Neural progenitor cell (in vitro differentiated cells): ENCODE data around the gene OR2T10. TPM values are rescaled to one million over a fixed set of nuclear protein-coding genes. Genes with fewer than 3 reads are reported as not detected.
"Not testable (repeated sequence)": the region's sequence is repeated elsewhere in the genome, so short reads cannot be mapped to it uniquely, and the experiment has no call there.

ENCODE experiments used
- DNase-seq: peaks from one replicate; pipeline ENCODE4 v3.0.0-alpha.2; 2016; ENCODE audit warnings: low spot score
- H2AFZ ChIP-seq: fragments of 200-600 bp; sonication (generic); replicated peaks from 2 replicates; pipeline ENCODE4 v1.6.1; 2016; ENCODE audit warnings: antibody characterized with exemption
- H3F3A ChIP-seq: fragments of 200-600 bp; sonication (generic); 2 replicates; pipeline ENCODE4 v1.6.1; 2016; ENCODE audit warnings: antibody characterized with exemption, low read depth
- H3K27ac ChIP-seq: fragments of 200-600 bp; sonication (generic); 2 replicates; pipeline ENCODE4 v1.5.1; 2016; ENCODE audit warnings: mild to moderate bottlenecking
- H3K27me3 ChIP-seq: fragments of 200-600 bp; sonication (generic); 2 replicates; pipeline ENCODE4 v1.6.1; 2016; ENCODE audit warnings: mild to moderate bottlenecking, moderate library complexity
- H3K36me3 ChIP-seq: fragments of 200-600 bp; sonication (generic); 2 replicates; pipeline ENCODE4 v1.5.1; 2016
- H3K4me1 ChIP-seq: fragments of 200-600 bp; sonication (generic); 2 replicates; pipeline ENCODE4 v1.6.1; 2016; ENCODE audit warnings: mixed run types
- H3K4me2 ChIP-seq: fragments of 200-600 bp; sonication (generic); 2 replicates; pipeline ENCODE4 v1.6.1; 2016
- H3K4me3 ChIP-seq: fragments of 200-600 bp; sonication (generic); 2 replicates; pipeline ENCODE4 v1.5.1; 2016
- H3K79me2 ChIP-seq: fragments of 200-600 bp; sonication (generic); 2 replicates; pipeline ENCODE4 v1.6.1; 2016; ENCODE audit warnings: low read depth
- H3K9ac ChIP-seq: fragments of 200-600 bp; sonication (generic); 2 replicates; pipeline ENCODE4 v1.6.1; 2016
- H3K9me3 ChIP-seq: fragments of 200-600 bp; sonication (generic); 2 replicates; pipeline ENCODE4 v1.5.1; 2016; ENCODE audit warnings: low read depth
- H4K20me1 ChIP-seq: fragments of 200-600 bp; sonication (generic); 2 replicates; pipeline ENCODE4 v1.6.1; 2016; ENCODE audit warnings: low read depth
- H3K27ac Mint-ChIP-seq: 3 replicates; pipeline ENCODE4 v1.8.0; 2021; ENCODE audit warnings: mixed read lengths
- H3K27me3 Mint-ChIP-seq: 2 replicates; pipeline ENCODE4 v1.8.0; 2022; ENCODE audit warnings: low read depth, mild to moderate bottlenecking, inconsistent platforms, moderate library complexity, mixed read lengths; ENCODE audit not compliant: insufficient read depth
- H3K36me3 Mint-ChIP-seq: 3 replicates; pipeline ENCODE4 v1.8.0; 2021; ENCODE audit warnings: mixed read lengths
- H3K4me1 Mint-ChIP-seq: 3 replicates; pipeline ENCODE4 v1.8.0; 2021; ENCODE audit warnings: mixed read lengths
- H3K4me3 Mint-ChIP-seq: 3 replicates; pipeline ENCODE4 v1.8.0; 2021; ENCODE audit warnings: mild to moderate bottlenecking, moderate library complexity, mixed read lengths
- H3K9me3 Mint-ChIP-seq: 3 replicates; pipeline ENCODE4 v1.8.0; 2020; ENCODE audit warnings: mixed read lengths
- CTCF ChIP-seq: fragments of 200-600 bp; sonication (generic); IDR thresholded peaks from 2 replicates; pipeline ENCODE4 v1.5.1; 2017; ENCODE audit warnings: antibody characterized with exemption, mild to moderate bottlenecking
- EZH2 ChIP-seq: fragments of 200-600 bp; sonication (generic); IDR thresholded peaks from 2 replicates; pipeline ENCODE4 v1.6.1; 2017; ENCODE audit warnings: antibody characterized with exemption, mild to moderate bottlenecking, moderate library complexity
- EZH2phosphoT487 ChIP-seq: fragments of 200-600 bp; sonication (generic); IDR thresholded peaks from 2 replicates; pipeline ENCODE4 v1.6.1; 2017; ENCODE audit warnings: antibody characterized with exemption
- total RNA-seq: library from RNA; depleted of rRNA; stranded (reverse); fragments of >200 nt; gene quantifications from 2 replicates; pipeline ENCODE4 v1.2.3, GENCODE V29; 2015; ENCODE audit warnings: low replicate concordance

OR2T10 gene
- total RNA-seq, 1 donor from 2014 or later, result not detected

- not testable (repeated sequence) for H3K9me3 ChIP-seq, H3K4me1 ChIP-seq, H3K27me3 ChIP-seq, H3K4me2 ChIP-seq, H3K9ac ChIP-seq, H3K4me3 Mint-ChIP-seq, H3K27me3 Mint-ChIP-seq, H3K36me3 ChIP-seq, H3K9me3 Mint-ChIP-seq, H3K27ac ChIP-seq, H2AFZ ChIP-seq, DNase-seq, H3F3A ChIP-seq, H3K4me1 Mint-ChIP-seq, H3K36me3 Mint-ChIP-seq, H4K20me1 ChIP-seq, H3K79me2 ChIP-seq, H3K4me3 ChIP-seq, H3K27ac Mint-ChIP-seq
Measured at GRCh38 chr1:248634991-248635390, 37.5 kb upstream of the OR2T10 start, which contains the start of gene OR2T11. OR2T11 (minus strand) TSS chr1:248635091; CDS start chr1:248627128, 7,963 bp downstream.

GRCh38 chr1:248631354-248632008, 34.0 kb upstream of the OR2T10 start:
- Histone ChIP-seq H3K4me1 (no peaks in the 10 kb centered on the region), H3K9me3 (peaks cover 3% of the 10 kb centered on the region), H4K20me1 (no peaks in the 10 kb centered on the region), H3K4me3 (no peak overlapping the region), H3K79me2 (no peaks in the 10 kb centered on the region), H3K9ac (no peak overlapping the region), H2AFZ (no peak overlapping the region), H3K27ac (no peak overlapping the region), H3F3A (no peaks in the 10 kb centered on the region), H3K4me2 (no peak overlapping the region), H3K36me3 (no peaks in the 10 kb centered on the region), H3K27me3 (no peaks in the 10 kb centered on the region)
- Mint-ChIP-seq H3K27ac (no peak overlapping the region), H3K4me1 (no peaks in the 10 kb centered on the region), H3K4me3 (no peak overlapping the region), H3K27me3 (no peaks in the 10 kb centered on the region), H3K36me3 (no peaks in the 10 kb centered on the region), H3K9me3 (peaks cover 7% of the 10 kb centered on the region)
- DNase-seq, result no peak
- no peak for TF ChIP-seq CTCF
- TF ChIP-seq EZH2, result no peak
- no peak for TF ChIP-seq EZH2phosphoT487

GRCh38 chr1:248630551-248630950, 33.1 kb upstream of the OR2T10 start:
- no peaks in the 10 kb centered on the region for H3K4me1 Mint-ChIP-seq

More at GRCh38 chr1:248630551-248630950, 33.1 kb upstream of the OR2T10 start:
- no peak for TF ChIP-seq CTCF
- Mint-ChIP-seq H3K36me3 (no peaks in the 10 kb centered on the region), H3K27me3 (no peaks in the 10 kb centered on the region), H3K27ac (no peak overlapping the region), H3K4me3 (no peak overlapping the region), H3K9me3 (peaks cover 7% of the 10 kb centered on the region)
- Histone ChIP-seq H3K27ac (no peak overlapping the region), H3K4me3 (no peak overlapping the region), H3K79me2 (no peaks in the 10 kb centered on the region), H3K4me1 (no peaks in the 10 kb centered on the region), H3K27me3 (no peaks in the 10 kb centered on the region), H3K9ac (no peak overlapping the region), H3K9me3 (peaks cover 6% of the 10 kb centered on the region), H4K20me1 (no peaks in the 10 kb centered on the region), H3F3A (no peaks in the 10 kb centered on the region), H3K4me2 (no peak overlapping the region), H2AFZ (no peak overlapping the region), H3K36me3 (no peaks in the 10 kb centered on the region)
- DNase-seq, result no peak
